Thoracic aorta (tissue), 2 donors: ENCODE results near the gene STING1. TPM values are rescaled to one million over a fixed set of nuclear protein-coding genes. Genes with fewer than 3 reads are reported as not detected.
"Not testable (repeated sequence)": the region's sequence is repeated elsewhere in the genome, so short reads cannot be mapped to it uniquely, and the experiment has no call there.

Experiments
- ATAC-seq: fragments of 150-250 bp; one replicate; pipeline ENCODE4 v1.8.0; 2017; ENCODE audit warnings: low read depth; ENCODE audit not compliant: insufficient number of reproducible peaks, low FRiP score
- DNase-seq: peaks from one replicate; pipeline ENCODE4 v3.0.0-alpha.2; 2020; ENCODE audit warnings: low spot score
- H3K27ac ChIP-seq, 2 donors: fragments of 200-600 bp; sonication (generic); 1 replicate in 1 of 2; 2 replicates in 1 of 2; pipeline ENCODE4 v1.5.1; 2016; ENCODE audit warnings: mild to moderate bottlenecking in 2 of 2, moderate library complexity in 2 of 2
- H3K27me3 ChIP-seq: fragments of 200-600 bp; sonication (generic); replicated peaks from 2 replicates; pipeline ENCODE4 v1.6.0; 2016; ENCODE audit warnings: mild to moderate bottlenecking; ENCODE audit not compliant: insufficient read depth
- H3K36me3 ChIP-seq: fragments of 200-600 bp; sonication (generic); one replicate; pipeline ENCODE4 v1.5.1; 2016
- H3K4me1 ChIP-seq, 2 donors: fragments of 200-600 bp; sonication (generic); 1 replicate in 1 of 2; 2 replicates in 1 of 2; pipeline versions ENCODE4 v1.5.1 to v1.6.0; 2016; ENCODE audit warnings: low read depth in 2 of 2, mild to moderate bottlenecking in 1 of 2; ENCODE audit not compliant: control insufficient read depth in 1 of 2
- H3K4me3 ChIP-seq: fragments of 200-600 bp; sonication (generic); 2 replicates; pipeline ENCODE4 v1.5.1; 2016; ENCODE audit warnings: mild to moderate bottlenecking
- H3K9me3 ChIP-seq: fragments of 200-600 bp; sonication (generic); 2 replicates; pipeline ENCODE4 v1.5.1; 2016
- total RNA-seq, 2 donors: library from RNA; depleted of rRNA; stranded (reverse); fragments of >200 nt; gene quantifications; one replicate each; pipeline versions ENCODE4 v1.1.0 to v1.2.3, GENCODE V29; 2016
- TF ChIP-seq, protein P1 (sequence below): fragments of 200-600 bp; sonication (generic); IDR thresholded peaks from one replicate; pipeline ENCODE4 v1.5.1; 2019; ENCODE audit warnings: antibody characterized with exemption

The STING1 gene
- 100 to 1,000 TPM; 100 to 202 TPM for total RNA-seq

GRCh38 chr5:139482050-139482889, at the start of gene STING1:
TSS of gene STING1 (minus strand) at chr5:139482758. CDS start at chr5:139481704, 1,054 bp downstream.
- H3K27me3 ChIP-seq, result no peaks in the 10 kb centered on the region
- H3K4me1 ChIP-seq, result peaks cover 24 to 46% of the 10 kb centered on the region in 2 donors
- H3K9me3 ChIP-seq, result no peaks in the 10 kb centered on the region
- peak; percentile 64 for DNase-seq
- peak within 1 kb of the TSS; percentile 87 for H3K4me3 ChIP-seq
- peak within 1 kb of the TSS; percentile 94 to 100 for H3K27ac ChIP-seq
- TF ChIP-seq, protein P1, sequence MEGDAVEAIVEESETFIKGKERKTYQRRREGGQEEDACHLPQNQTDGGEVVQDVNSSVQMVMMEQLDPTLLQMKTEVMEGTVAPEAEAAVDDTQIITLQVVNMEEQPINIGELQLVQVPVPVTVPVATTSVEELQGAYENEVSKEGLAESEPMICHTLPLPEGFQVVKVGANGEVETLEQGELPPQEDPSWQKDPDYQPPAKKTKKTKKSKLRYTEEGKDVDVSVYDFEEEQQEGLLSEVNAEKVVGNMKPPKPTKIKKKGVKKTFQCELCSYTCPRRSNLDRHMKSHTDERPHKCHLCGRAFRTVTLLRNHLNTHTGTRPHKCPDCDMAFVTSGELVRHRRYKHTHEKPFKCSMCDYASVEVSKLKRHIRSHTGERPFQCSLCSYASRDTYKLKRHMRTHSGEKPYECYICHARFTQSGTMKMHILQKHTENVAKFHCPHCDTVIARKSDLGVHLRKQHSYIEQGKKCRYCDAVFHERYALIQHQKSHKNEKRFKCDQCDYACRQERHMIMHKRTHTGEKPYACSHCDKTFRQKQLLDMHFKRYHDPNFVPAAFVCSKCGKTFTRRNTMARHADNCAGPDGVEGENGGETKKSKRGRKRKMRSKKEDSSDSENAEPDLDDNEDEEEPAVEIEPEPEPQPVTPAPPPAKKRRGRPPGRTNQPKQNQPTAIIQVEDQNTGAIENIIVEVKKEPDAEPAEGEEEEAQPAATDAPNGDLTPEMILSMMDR, result no peak
- H3K36me3 ChIP-seq, result peaks cover 14% of the 10 kb centered on the region
- peak; percentile 85 for ATAC-seq

DNA sequence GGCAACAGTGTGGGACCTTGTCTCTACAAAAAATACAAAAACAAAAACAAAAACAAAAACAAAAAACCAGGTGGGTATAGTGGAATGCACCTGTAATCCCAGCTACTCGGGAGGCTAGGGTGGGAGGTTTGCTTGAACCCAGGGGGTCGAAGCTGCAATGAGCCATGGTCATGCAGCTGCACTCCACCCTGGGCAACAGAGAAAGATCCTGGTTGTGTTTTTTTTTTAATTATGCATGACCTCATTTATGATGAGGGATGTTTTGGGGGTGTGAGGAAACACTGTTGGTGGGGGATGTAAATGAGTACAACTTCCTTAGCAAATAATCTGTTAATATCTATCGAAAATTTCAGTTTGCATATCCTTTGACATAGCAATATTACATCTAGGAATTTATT, 49.2 kb upstream of the STING1 start:
- H3K36me3 ChIP-seq, result no peaks in the 10 kb centered on the region
- H3K27ac ChIP-seq, result no peak overlapping the region
- H3K9me3 ChIP-seq, result no peaks in the 10 kb centered on the region
- no peaks in the 10 kb centered on the region for H3K27me3 ChIP-seq
- TF ChIP-seq, protein P1, result no peak
- H3K4me3 ChIP-seq, result no peak overlapping the region
- H3K4me1 ChIP-seq, result no peaks in the 10 kb centered on the region
- ATAC-seq, result no peak
- no peak for DNase-seq

DNA sequence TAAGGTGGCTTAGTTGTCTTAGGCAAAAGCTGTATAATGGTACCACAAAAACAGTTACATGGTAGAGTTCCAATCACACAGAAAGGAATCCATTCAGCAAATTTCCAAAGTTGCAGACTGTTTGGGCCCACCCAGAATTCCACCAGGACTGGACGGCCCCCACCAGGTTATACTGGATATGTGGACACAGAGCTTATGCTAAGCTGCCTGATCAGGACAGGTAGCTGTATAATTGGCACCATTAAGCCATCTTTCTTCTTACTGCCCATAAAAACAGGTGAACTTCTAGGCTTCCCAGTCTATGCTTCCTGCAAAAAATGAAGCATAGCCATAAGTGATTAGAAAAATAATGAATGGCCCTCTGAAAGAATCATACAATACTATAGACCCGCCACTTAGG, 47.5 kb upstream of the STING1 start:
- not testable (repeated sequence) for H3K9me3 ChIP-seq, H3K27ac ChIP-seq, ATAC-seq, H3K36me3 ChIP-seq, DNase-seq, H3K4me1 ChIP-seq, H3K4me3 ChIP-seq, H3K27me3 ChIP-seq

GRCh38 chr5:139528695-139529094, 46.1 kb upstream of the STING1 start:
- H3K4me3 ChIP-seq, H3K27me3 ChIP-seq, H3K9me3 ChIP-seq, H3K36me3 ChIP-seq, H3K27ac ChIP-seq, ATAC-seq, DNase-seq, H3K4me1 ChIP-seq: not testable (repeated sequence)

DNA sequence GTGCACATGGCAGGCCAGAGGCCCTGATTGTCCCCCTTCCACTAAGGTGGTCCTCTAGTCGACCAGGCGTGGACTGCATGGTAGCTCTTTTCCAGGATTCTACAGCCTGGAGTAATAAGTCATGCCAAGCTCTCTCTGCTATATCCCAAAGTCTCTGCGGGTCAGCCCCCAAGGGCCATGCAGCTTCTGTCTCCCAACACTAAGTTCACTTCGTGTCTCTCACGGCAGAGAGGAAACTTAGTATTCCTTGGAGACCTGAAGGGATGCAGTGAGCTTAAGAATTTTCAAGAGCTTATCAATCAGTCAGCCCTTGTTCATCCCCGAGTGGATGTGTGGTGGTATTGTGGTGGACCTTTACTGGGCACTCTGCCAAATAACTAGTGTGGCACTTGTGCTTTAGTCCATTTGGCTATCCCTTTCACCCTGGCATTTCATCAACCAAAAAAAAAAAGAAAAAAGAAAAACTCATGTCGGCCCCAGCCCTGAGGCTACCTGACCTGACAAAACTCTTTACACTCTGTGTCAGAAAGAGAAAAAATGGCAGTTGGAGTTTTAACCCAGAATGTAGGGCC, 45.4 kb upstream of the STING1 start:
- H3K4me1 ChIP-seq, DNase-seq, H3K36me3 ChIP-seq, H3K27me3 ChIP-seq, H3K27ac ChIP-seq, H3K9me3 ChIP-seq, H3K4me3 ChIP-seq, ATAC-seq: not testable (repeated sequence)

DNA sequence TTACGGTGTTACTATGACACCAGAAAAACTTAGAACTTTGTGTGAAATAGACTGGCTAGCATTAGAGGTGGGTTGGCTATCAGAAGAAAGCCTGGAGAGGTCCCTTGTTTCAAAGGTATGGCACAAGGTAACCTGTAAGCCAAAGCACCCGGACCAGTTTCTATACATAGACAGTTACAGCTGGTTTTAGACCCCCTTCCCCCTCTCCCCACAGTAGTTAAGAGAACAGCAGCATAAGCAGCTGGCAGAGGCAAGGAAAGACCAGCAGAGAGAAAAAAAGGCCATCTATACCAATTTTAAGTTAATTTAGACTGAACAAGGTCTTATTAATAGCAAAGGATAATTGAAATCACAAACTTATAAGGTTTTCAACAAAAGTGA, 44.5 kb upstream of the STING1 start:
- DNase-seq, H3K4me3 ChIP-seq, H3K27me3 ChIP-seq, H3K9me3 ChIP-seq, H3K27ac ChIP-seq, H3K4me1 ChIP-seq, H3K36me3 ChIP-seq, ATAC-seq: not testable (repeated sequence)

DNA sequence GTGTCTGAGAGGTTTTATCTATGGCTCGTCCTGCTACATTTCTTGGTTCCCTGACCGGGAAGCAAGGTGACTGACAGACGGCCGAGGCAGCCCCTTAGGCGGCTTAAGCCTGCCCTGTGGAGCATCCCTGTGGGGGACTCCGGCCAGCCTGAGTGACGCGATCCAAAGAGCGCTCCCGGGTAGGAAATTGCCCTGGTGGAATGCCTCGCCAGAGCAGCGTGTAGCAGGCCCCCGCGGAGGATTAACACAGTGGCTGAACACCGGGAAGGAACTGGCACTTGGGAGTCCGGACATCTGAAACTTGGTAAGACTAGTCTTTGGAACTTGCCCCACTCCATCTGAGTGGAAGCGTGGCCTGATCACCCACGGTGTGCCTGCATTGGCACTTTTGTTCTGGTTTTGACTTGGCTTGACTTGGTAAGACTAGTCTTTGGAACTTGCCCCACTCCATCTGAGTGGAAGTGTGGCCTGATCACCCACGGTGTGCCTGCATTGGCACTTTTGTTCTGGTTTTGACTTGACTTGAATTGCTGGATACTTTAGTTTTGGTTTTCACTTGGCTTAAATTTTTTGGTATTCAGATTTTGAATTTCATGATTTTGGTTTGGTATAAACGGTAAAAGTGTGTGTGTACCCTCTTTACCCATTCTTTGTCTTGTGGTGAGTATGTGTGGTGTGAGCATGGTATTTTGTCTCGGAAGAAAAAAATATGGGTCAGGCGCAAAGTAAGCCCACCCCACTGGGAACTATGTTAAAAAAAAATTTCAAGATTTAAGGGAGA, 43.9 kb upstream of the STING1 start:
- H3K36me3 ChIP-seq, H3K27me3 ChIP-seq, H3K4me3 ChIP-seq, H3K4me1 ChIP-seq, H3K9me3 ChIP-seq, ATAC-seq, H3K27ac ChIP-seq, DNase-seq: not testable (repeated sequence)

- H3K27me3 ChIP-seq, DNase-seq, H3K36me3 ChIP-seq, H3K4me3 ChIP-seq, H3K9me3 ChIP-seq, H3K27ac ChIP-seq, H3K4me1 ChIP-seq, ATAC-seq: not testable (repeated sequence)
Observed at GRCh38 chr5:139525586-139526308, 43.2 kb upstream of the STING1 start.
